ENCODE measurements around the gene TRAK2. TPM values are rescaled to one million over a fixed set of nuclear protein-coding genes. Genes with fewer than 3 reads are reported as not detected.
"Not testable (repeated sequence)": the region's sequence is repeated elsewhere in the genome, so short reads cannot be mapped to it uniquely, and the experiment has no call there.

TRAK2 gene
- total and polyA plus RNA-seq, 2 experiments from 2014 or later: 9.2 to 26.7 TPM

DNA sequence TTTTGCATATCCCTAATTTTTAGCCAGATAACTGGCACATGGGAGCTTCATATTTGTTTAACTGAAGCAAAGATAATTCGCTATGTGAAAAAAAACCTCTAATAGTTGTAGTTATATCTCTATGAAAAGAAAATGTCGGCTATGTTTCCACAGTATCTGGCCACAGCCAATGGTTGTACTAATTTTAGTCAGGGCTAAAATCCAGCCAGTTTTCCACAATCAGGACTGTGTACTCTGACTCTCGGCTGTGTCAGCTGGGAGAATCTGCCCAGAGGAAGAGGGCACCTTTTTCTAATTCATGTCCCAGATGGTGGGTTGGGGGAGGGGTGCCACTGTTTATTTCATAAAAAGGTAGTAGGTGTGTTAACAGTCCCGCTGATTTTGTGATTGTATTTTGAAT, 39.0 kb upstream of the TRAK2 start:
- no peaks in the 10 kb centered on the region for H3K9me3 ChIP-seq (ENCODE audit: low read depth)
- H3K27ac ChIP-seq: no peak overlapping the region
- H2AFZ ChIP-seq: no peak overlapping the region
- WGBS (ENCODE audit: low lambda C conversion rate, missing lambda C conversion rate): 92% methylated on average over 4 of the region's 4 CpGs
- H3K4me3 ChIP-seq: no peak overlapping the region
- no peak for DNase-seq (ENCODE audit: low spot score)
- no peaks in the 10 kb centered on the region for H4K20me1 ChIP-seq (ENCODE audit: insufficient read depth, poor library complexity, severe bottlenecking)
- TF ChIP-seq, protein P1, sequence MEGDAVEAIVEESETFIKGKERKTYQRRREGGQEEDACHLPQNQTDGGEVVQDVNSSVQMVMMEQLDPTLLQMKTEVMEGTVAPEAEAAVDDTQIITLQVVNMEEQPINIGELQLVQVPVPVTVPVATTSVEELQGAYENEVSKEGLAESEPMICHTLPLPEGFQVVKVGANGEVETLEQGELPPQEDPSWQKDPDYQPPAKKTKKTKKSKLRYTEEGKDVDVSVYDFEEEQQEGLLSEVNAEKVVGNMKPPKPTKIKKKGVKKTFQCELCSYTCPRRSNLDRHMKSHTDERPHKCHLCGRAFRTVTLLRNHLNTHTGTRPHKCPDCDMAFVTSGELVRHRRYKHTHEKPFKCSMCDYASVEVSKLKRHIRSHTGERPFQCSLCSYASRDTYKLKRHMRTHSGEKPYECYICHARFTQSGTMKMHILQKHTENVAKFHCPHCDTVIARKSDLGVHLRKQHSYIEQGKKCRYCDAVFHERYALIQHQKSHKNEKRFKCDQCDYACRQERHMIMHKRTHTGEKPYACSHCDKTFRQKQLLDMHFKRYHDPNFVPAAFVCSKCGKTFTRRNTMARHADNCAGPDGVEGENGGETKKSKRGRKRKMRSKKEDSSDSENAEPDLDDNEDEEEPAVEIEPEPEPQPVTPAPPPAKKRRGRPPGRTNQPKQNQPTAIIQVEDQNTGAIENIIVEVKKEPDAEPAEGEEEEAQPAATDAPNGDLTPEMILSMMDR (IDR thresholded peaks at IDR 0.05; ENCODE audit: poor library complexity): no peak
- no peak for TF ChIP-seq EZH2 (IDR thresholded peaks at IDR 0.05; ENCODE audit: borderline replicate concordance)
- no peak for TF ChIP-seq EZH2phosphoT487 (IDR thresholded peaks at IDR 0.05; ENCODE audit: low read depth, severe bottlenecking, unreplicated experiment)
- no peaks in the 10 kb centered on the region for H3K9me2 ChIP-seq (replicated peaks; ENCODE audit: insufficient read depth)
- no peaks in the 10 kb centered on the region for H3K79me2 ChIP-seq
- H3K36me3 ChIP-seq (replicated peaks; ENCODE audit: insufficient read depth, low read depth): no peaks in the 10 kb centered on the region
- no peak overlapping the region for H3K4me2 ChIP-seq
- no peaks in the 10 kb centered on the region for H3K4me1 ChIP-seq (ENCODE audit: insufficient read depth)
- no peaks in the 10 kb centered on the region for H3K27me3 ChIP-seq

DNA sequence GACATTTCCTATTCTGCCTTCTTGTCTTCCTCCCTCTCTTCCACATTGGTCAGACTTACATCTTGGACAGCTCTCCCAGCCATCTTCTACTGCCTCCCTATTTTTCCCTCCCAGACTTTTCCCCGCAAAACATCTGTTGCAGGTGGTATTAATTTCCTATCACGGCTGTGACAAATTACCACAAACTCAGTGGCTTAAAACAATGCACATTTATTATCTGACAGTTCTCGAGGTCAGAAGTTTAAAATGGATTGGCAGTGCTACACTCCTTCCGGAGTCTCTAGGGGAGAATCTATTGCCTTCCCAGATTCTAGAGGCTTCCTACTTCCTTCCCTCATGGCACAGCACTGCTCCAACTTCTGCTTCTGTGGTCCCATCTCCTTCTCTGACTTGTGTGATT, 33.5 kb upstream of the TRAK2 start:
- 58% methylated on average over 4 of the region's 4 CpGs for WGBS (ENCODE audit: low lambda C conversion rate, missing lambda C conversion rate)
- H3K36me3 ChIP-seq (replicated peaks; ENCODE audit: insufficient read depth, low read depth): no peaks in the 10 kb centered on the region
- no peak for TF ChIP-seq EZH2phosphoT487 (IDR thresholded peaks at IDR 0.05; ENCODE audit: low read depth, severe bottlenecking, unreplicated experiment)
- TF ChIP-seq EZH2 (IDR thresholded peaks at IDR 0.05; ENCODE audit: borderline replicate concordance): no peak
- TF ChIP-seq, protein P1 (IDR thresholded peaks at IDR 0.05; ENCODE audit: poor library complexity): no peak

DNA sequence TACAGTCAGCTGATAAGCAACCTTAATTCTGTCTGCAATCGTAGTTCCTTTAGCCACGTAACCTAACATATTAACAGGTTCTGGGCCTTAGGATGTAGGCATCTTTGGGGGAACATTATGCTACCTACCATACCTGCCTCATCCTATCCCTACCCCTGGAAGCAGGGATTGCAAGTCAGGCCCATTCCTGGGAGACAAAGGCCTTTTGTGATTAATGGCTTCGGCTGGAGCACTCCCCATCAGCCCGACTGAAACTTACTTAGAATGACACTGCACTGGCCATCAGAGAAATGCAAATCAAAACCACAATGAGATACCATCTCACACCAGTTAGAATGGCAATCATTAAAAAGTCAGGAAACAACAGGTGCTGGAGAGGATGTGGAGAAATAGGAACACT, 32.5 kb upstream of the TRAK2 start:
- not testable (repeated sequence) for H3K36me3 ChIP-seq (replicated peaks; ENCODE audit: insufficient read depth, low read depth); H3K79me2 ChIP-seq; H3K9me2 ChIP-seq (replicated peaks; ENCODE audit: insufficient read depth); DNase-seq (ENCODE audit: low spot score); H3K27me3 ChIP-seq; H2AFZ ChIP-seq; H3K4me2 ChIP-seq; H4K20me1 ChIP-seq (ENCODE audit: insufficient read depth, poor library complexity, severe bottlenecking); H3K9me3 ChIP-seq (ENCODE audit: low read depth); H3K27ac ChIP-seq; H3K4me3 ChIP-seq; H3K4me1 ChIP-seq (ENCODE audit: insufficient read depth)
- WGBS (ENCODE audit: low lambda C conversion rate, missing lambda C conversion rate): 93% methylated on average over 4 of the region's 4 CpGs

More for the DNA sequence above, 33.5 kb upstream of the TRAK2 start:
- Histone ChIP-seq H3K27ac (no peak overlapping the region), H2AFZ (no peak overlapping the region), H3K9me3 (ENCODE audit: low read depth) (no peaks in the 10 kb centered on the region), H4K20me1 (ENCODE audit: insufficient read depth, poor library complexity, severe bottlenecking) (no peaks in the 10 kb centered on the region), H3K27me3 (no peaks in the 10 kb centered on the region), H3K4me2 (no peak overlapping the region), H3K4me3 (no peak overlapping the region), H3K9me2 (replicated peaks; ENCODE audit: insufficient read depth) (no peaks in the 10 kb centered on the region), H3K79me2 (no peaks in the 10 kb centered on the region), H3K4me1 (ENCODE audit: insufficient read depth) (no peaks in the 10 kb centered on the region)
- DNase-seq (ENCODE audit: low spot score): no peak

DNA sequence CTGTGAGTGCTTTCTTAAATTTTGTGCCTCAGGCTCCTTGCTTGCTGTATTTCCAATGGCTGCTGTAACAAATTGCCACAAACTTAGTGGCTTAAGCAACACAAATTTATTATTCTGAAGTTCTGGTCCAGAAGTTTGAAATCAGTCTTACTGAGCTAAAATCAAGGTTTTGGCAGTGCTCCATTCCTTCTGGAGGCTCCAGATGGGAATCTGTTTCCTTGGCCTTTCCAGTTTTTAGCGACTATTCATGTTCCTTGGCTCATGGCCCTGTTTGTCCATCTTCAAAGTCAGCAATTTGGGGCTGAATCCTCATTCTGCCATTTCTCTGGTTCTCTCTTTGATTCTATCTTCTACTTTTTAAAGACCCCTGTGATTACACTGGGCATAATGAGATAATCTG, 32.1 kb upstream of the TRAK2 start:
- 58% methylated on average over 1 of the region's 1 CpG for WGBS (ENCODE audit: low lambda C conversion rate, missing lambda C conversion rate)
- Histone ChIP-seq H3K36me3 (replicated peaks; ENCODE audit: insufficient read depth, low read depth) (no peaks in the 10 kb centered on the region), H3K79me2 (no peaks in the 10 kb centered on the region), H2AFZ (no peak overlapping the region), H3K4me2 (no peak overlapping the region), H3K4me3 (no peak overlapping the region), H4K20me1 (ENCODE audit: insufficient read depth, poor library complexity, severe bottlenecking) (no peaks in the 10 kb centered on the region), H3K27ac (no peak overlapping the region), H3K27me3 (no peaks in the 10 kb centered on the region), H3K9me2 (replicated peaks; ENCODE audit: insufficient read depth) (no peaks in the 10 kb centered on the region), H3K4me1 (ENCODE audit: insufficient read depth) (no peaks in the 10 kb centered on the region), H3K9me3 (ENCODE audit: low read depth) (no peaks in the 10 kb centered on the region)
- DNase-seq (ENCODE audit: low spot score): no peak
- TF ChIP-seq, protein P1 (IDR thresholded peaks at IDR 0.05; ENCODE audit: poor library complexity): no peak
- TF ChIP-seq EZH2 (IDR thresholded peaks at IDR 0.05; ENCODE audit: borderline replicate concordance): no peak
- TF ChIP-seq EZH2phosphoT487 (IDR thresholded peaks at IDR 0.05; ENCODE audit: low read depth, severe bottlenecking, unreplicated experiment): no peak

Data from hepatocyte (in vitro differentiated cells).